ENCODE results near the gene XXYLT1. TPM values are rescaled to one million over a fixed set of nuclear protein-coding genes. Genes with fewer than 3 reads are reported as not detected.
A peak's percentile ranks its signal among the peaks of the same experiment; 100 is the strongest.

The XXYLT1 gene
- total and polyA plus RNA-seq, 2 of the 8 experiments (the other 6 are each of a cell fraction or from before 2014, with no cell fraction given), result 18.9 to 23.8 TPM

GRCh38 chr3:195269375-195270078 is 1.4 kb downstream of the XXYLT1 start:
- H3K23me2 ChIP-seq (ENCODE audit: low read depth, low read length), result peaks cover 5% of the 10 kb centered on the region
- ChIA-PET CTCF (ENCODE audit: partially characterized antibody) (interaction anchor here (0.7 to 6.0 kb wide), 19 partner anchors 8 to 587 kb away, joined by 3 to 65 read pairs (median 4); partner anchors contain the start of gene PPP1R2), POLR2A (ENCODE audit: partially characterized antibody) (interaction anchor here (0.9 to 3.4 kb wide), 7 partner anchors 8 to 583 kb away, joined by 3 to 30 read pairs (median 4); partner anchors contain the start of genes ACAP2, FAM43A and PPP1R2)
- H2AK5ac ChIP-seq (ENCODE audit: low read depth, low read length), result no peak overlapping the region
- peaks cover 0 to 9% (median 7%) of the 10 kb centered on the region in 4 experiments; a peak in 5 of 7 replicates for H3K4me1 ChIP-seq (replicated peaks in 1 of 4; ENCODE audit: control insufficient read depth in 3 of 4, insufficient read depth in 4 of 4, low read length in 3 of 4)
- H3K27me3 ChIP-seq (replicated peaks in 1 of 4; ENCODE audit: control insufficient read depth in 3 of 4, extremely low read depth in 1 of 4, insufficient read depth in 3 of 4, low read length in 3 of 4), result no peaks in the 10 kb centered on the region
- H3K9ac ChIP-seq (replicated peaks in 1 of 4; ENCODE audit: extremely low read depth in 1 of 4, low read depth in 3 of 4, low read length in 3 of 4), result peak overlapping the region in 1 of 4 experiments; percentile 42; a peak in 1 of 7 replicates
- peak overlapping the region; percentile 80 to 87 for H3K4me2 ChIP-seq (ENCODE audit: insufficient read depth in 1 of 2, low read depth in 2 of 2, low read length in 2 of 2)
- FAIRE-seq (no peak), DNase-seq (ENCODE audit: low read depth in 1 of 2, low spot score in 2 of 2) (peak in 1 of 2 experiments; percentile 10)
- H4K5ac ChIP-seq (ENCODE audit: insufficient read length, low read depth, low read length), result no peak overlapping the region
- H4K8ac ChIP-seq (ENCODE audit: extremely low read depth, insufficient read depth, low read length), result no peak overlapping the region
- no peaks in the 10 kb centered on the region for H3K9me3 ChIP-seq (ENCODE audit: insufficient read depth in 2 of 2, low read depth in 1 of 2, low read length in 1 of 2)
- no peak overlapping the region for H2BK12ac ChIP-seq (ENCODE audit: low read depth, low read length)
- TF ChIP-seq EP300 (IDR thresholded peaks at IDR 0.05; ENCODE audit: borderline replicate concordance in 1 of 2, low read depth in 2 of 2, low read length in 2 of 2) (no peak), KDM4A (IDR thresholded peaks at IDR 0.05; ENCODE audit: low read depth, low read length, severe bottlenecking) (no peak), PHF8 (conservative IDR thresholded peaks at IDR 0.05; ENCODE audit: low read depth, low read length) (no peak), RFX5 (IDR thresholded peaks at IDR 0.05; ENCODE audit: borderline replicate concordance, low read depth, low read length) (no peak), CEBPB (IDR thresholded peaks at IDR 0.05; ENCODE audit: low read depth, low read length) (no peak), RAD21 (IDR thresholded peaks at IDR 0.05 in 1 of 2, conservative IDR thresholded peaks at IDR 0.05 in 1 of 2; ENCODE audit: low read depth in 2 of 2, low read length in 2 of 2) (no peak), RBBP5 (IDR thresholded peaks at IDR 0.05; ENCODE audit: borderline replicate concordance, low read depth, low read length) (no peak), TCF12 (IDR thresholded peaks at IDR 0.05; ENCODE audit: low read depth, low read length) (no peak)
- 93% methylated on average over 5 of the region's 5 CpGs; no CpG with 5 or more reads in 1 of the 2 experiments for WGBS, 2 experiments (ENCODE audit: extremely low coverage in 1 of 2, insufficient coverage in 1 of 2, insufficient read length in 1 of 2, insufficient replicate concordance in 2 of 2, low coverage in 1 of 2, low lambda C conversion rate in 2 of 2, missing lambda C conversion rate in 1 of 2)
- H3K14ac ChIP-seq (ENCODE audit: insufficient read length), result no peak overlapping the region
- no peak overlapping the region for H2BK20ac ChIP-seq (ENCODE audit: low read length)
- H3K18ac ChIP-seq (ENCODE audit: extremely low read depth, low read length), result no peak overlapping the region; the same call in 1 of the 2 replicates
- H2AFZ ChIP-seq (ENCODE audit: low read length), result no peak overlapping the region
- no peak overlapping the region for H2BK120ac ChIP-seq (replicated peaks; ENCODE audit: low read depth, low read length)
- H3K36me3 ChIP-seq (ENCODE audit: control insufficient read depth in 2 of 4, insufficient read depth in 4 of 4, low read length in 3 of 4), result peaks cover 2 to 14% (median 5%) of the 10 kb centered on the region in 4 experiments; a peak in 5 of 8 replicates
- H3K79me1 ChIP-seq (ENCODE audit: low read depth, low read length), result peaks cover 28% of the 10 kb centered on the region
- no peak overlapping the region for H3K27ac ChIP-seq (ENCODE audit: low read depth, low read length)
- H3K23ac ChIP-seq (ENCODE audit: insufficient read length), result no peak overlapping the region
- no peak overlapping the region for H3K4ac ChIP-seq (replicated peaks; ENCODE audit: insufficient read length, low read depth, low read length)
- peaks cover 16 to 27% of the 10 kb centered on the region in 2 experiments for H4K20me1 ChIP-seq (replicated peaks in 1 of 2; ENCODE audit: control insufficient read depth in 1 of 2, insufficient read depth in 2 of 2, low read length in 2 of 2)
- peak overlapping the region; percentile 70 to 86 (median 80); a peak in 7 of 8 replicates for H3K4me3 ChIP-seq (ENCODE audit: extremely low read depth in 1 of 4, insufficient read depth in 2 of 4, low read depth in 3 of 4, low read length in 4 of 4)
- no peak overlapping the region for H2BK5ac ChIP-seq (ENCODE audit: low read depth, low read length)
- H3K79me2 ChIP-seq (ENCODE audit: control insufficient read depth in 1 of 2, insufficient read depth in 2 of 2, low read length in 2 of 2), result peaks cover 16 to 56% of the 10 kb centered on the region in 2 experiments
- no peak overlapping the region for H2BK15ac ChIP-seq (ENCODE audit: low read length)
- H4K91ac ChIP-seq (replicated peaks; ENCODE audit: insufficient read length, low read length), result no peak overlapping the region
- no peak overlapping the region for H3K56ac ChIP-seq (replicated peaks; ENCODE audit: insufficient read length, low read depth, low read length)
